ENCODE results near the gene PSRC1.

DNA sequence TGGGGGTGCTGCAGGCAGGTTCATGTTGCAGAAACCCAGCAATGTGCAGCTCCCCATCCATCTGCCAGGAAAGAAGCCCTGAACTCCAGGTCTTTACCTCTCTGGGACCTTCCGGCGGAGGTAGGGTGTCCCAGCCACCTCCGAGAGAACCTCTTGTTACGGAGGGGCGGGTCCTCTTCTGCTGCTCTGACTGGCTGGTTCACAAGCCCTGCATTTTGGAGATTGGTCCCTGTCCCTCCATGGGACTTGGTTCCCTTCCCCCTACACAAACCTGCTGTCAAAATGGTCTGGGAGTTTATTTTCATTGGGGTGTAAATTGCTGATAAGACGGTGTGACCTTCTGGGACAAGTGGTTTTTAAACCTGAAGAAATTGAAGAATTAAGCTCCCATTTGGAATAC lies 41.6 kb downstream of the PSRC1 start:
- TF ChIP-seq EZH2 (IDR thresholded peaks at IDR 0.05; ENCODE audit: borderline replicate concordance, low read depth, low read length, poor library complexity, severe bottlenecking) (no peak), CTCF (conservative IDR thresholded peaks at IDR 0.05; ENCODE audit: low read depth, low read length) (no peak)
